GM10266 (cell line): ENCODE data around the gene SMIM15.

Source experiments
- DNase-seq: peaks from one replicate; pipeline ENCODE4 v3.0.0; 2012; ENCODE audit errors: extremely low spot score
- TF ChIP-seq, protein P1 (sequence below): IDR thresholded peaks from 2 replicates; pipeline ENCODE4 v1.5.1; 2012; ENCODE audit warnings: mild to moderate bottlenecking, low read depth; ENCODE audit not compliant: control insufficient read depth, insufficient read depth; ENCODE audit errors: missing control alignments

The SMIM15 gene

GRCh38 chr5:61119066-61119465 is 43.2 kb downstream of the SMIM15 start:
- DNase-seq, result no peak
- TF ChIP-seq, protein P1, sequence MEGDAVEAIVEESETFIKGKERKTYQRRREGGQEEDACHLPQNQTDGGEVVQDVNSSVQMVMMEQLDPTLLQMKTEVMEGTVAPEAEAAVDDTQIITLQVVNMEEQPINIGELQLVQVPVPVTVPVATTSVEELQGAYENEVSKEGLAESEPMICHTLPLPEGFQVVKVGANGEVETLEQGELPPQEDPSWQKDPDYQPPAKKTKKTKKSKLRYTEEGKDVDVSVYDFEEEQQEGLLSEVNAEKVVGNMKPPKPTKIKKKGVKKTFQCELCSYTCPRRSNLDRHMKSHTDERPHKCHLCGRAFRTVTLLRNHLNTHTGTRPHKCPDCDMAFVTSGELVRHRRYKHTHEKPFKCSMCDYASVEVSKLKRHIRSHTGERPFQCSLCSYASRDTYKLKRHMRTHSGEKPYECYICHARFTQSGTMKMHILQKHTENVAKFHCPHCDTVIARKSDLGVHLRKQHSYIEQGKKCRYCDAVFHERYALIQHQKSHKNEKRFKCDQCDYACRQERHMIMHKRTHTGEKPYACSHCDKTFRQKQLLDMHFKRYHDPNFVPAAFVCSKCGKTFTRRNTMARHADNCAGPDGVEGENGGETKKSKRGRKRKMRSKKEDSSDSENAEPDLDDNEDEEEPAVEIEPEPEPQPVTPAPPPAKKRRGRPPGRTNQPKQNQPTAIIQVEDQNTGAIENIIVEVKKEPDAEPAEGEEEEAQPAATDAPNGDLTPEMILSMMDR, result no peak

GRCh38 chr5:61115968-61116367 is 46.3 kb downstream of the SMIM15 start:
- no peak for DNase-seq
- TF ChIP-seq, protein P1, result no peak

GRCh38 chr5:61114441-61114840 is 47.8 kb downstream of the SMIM15 start:
- DNase-seq, result no peak
- TF ChIP-seq, protein P1, result no peak
